KMS-11 (cell line): ENCODE results near the gene FRMD4A.
"Not testable (repeated sequence)": the region's sequence is repeated elsewhere in the genome, so short reads cannot be mapped to it uniquely, and the experiment has no call there.

ENCODE experiments used
- H2AFZ ChIP-seq: fragments of 200-600 bp; sonication (generic); 2 replicates; pipeline ENCODE4 v1.6.1; 2016; ENCODE audit warnings: antibody characterized with exemption, mixed run types, low read depth
- H3K27ac ChIP-seq: fragments of 200-600 bp; sonication (generic); 2 replicates; pipeline ENCODE4 v1.6.1; 2016; ENCODE audit warnings: mild to moderate bottlenecking, mixed run types
- H3K27me3 ChIP-seq: fragments of 200-600 bp; sonication (generic); 2 replicates; pipeline ENCODE4 v1.6.1; 2017; ENCODE audit warnings: mild to moderate bottlenecking, low read depth, mixed run types, moderate library complexity; ENCODE audit not compliant: insufficient read depth
- H3K36me3 ChIP-seq: fragments of 200-600 bp; sonication (generic); 2 replicates; pipeline ENCODE4 v1.6.1; 2017; ENCODE audit warnings: mild to moderate bottlenecking, mixed run types; ENCODE audit not compliant: insufficient read depth
- H3K4me1 ChIP-seq: fragments of 200-600 bp; sonication (generic); 2 replicates; pipeline ENCODE4 v1.6.1; 2016; ENCODE audit warnings: mild to moderate bottlenecking, low read depth, mixed run types; ENCODE audit not compliant: poor library complexity, severe bottlenecking
- H3K4me2 ChIP-seq: fragments of 200-600 bp; sonication (generic); 2 replicates; pipeline ENCODE4 v1.7.0; 2016; ENCODE audit warnings: mild to moderate bottlenecking, mixed run types
- H3K4me3 ChIP-seq: fragments of 200-600 bp; sonication (generic); IDR thresholded peaks from 2 replicates; pipeline ENCODE4 v1.6.1; 2017; ENCODE audit warnings: low read depth, low read length, mixed read lengths; ENCODE audit not compliant: insufficient read depth
- H3K79me2 ChIP-seq: fragments of 200-600 bp; sonication (generic); 2 replicates; pipeline ENCODE4 v1.6.1; 2016; ENCODE audit warnings: low read depth, mixed run types; ENCODE audit not compliant: insufficient read depth
- H3K9ac ChIP-seq: fragments of 200-600 bp; sonication (generic); 2 replicates; pipeline ENCODE4 v1.6.1; 2016; ENCODE audit warnings: mild to moderate bottlenecking, mixed run types
- H4K20me1 ChIP-seq: fragments of 200-600 bp; sonication (generic); 2 replicates; pipeline ENCODE4 v1.6.1; 2016; ENCODE audit warnings: mild to moderate bottlenecking, mixed run types; ENCODE audit not compliant: insufficient read depth
- CTCF ChIP-seq: fragments of 200-600 bp; sonication (generic); conservative IDR thresholded peaks from 2 replicates; pipeline ENCODE4 v1.6.1; 2017; ENCODE audit warnings: low read depth, mild to moderate bottlenecking, antibody characterized with exemption, low read length, moderate library complexity, mixed read lengths

The FRMD4A gene

GRCh38 chr10:13921941-13922340 lies 408.8 kb downstream of the FRMD4A start:
- no peak overlapping the region for H2AFZ ChIP-seq
- no peak overlapping the region for H3K4me3 ChIP-seq
- H3K4me2 ChIP-seq = no peak overlapping the region
- H3K27me3 ChIP-seq = no peaks in the 10 kb centered on the region
- H3K9ac ChIP-seq = no peak overlapping the region
- H3K27ac ChIP-seq = no peak overlapping the region
- no peak for TF ChIP-seq CTCF
- no peaks in the 10 kb centered on the region for H3K79me2 ChIP-seq
- no peaks in the 10 kb centered on the region for H3K36me3 ChIP-seq
- H3K4me1 ChIP-seq = no peaks in the 10 kb centered on the region
- no peaks in the 10 kb centered on the region for H4K20me1 ChIP-seq

GRCh38 chr10:13921131-13921530 lies 409.6 kb downstream of the FRMD4A start:
- H3K4me1 ChIP-seq, H3K79me2 ChIP-seq, H3K27ac ChIP-seq, H4K20me1 ChIP-seq, H2AFZ ChIP-seq, H3K36me3 ChIP-seq, H3K4me2 ChIP-seq, H3K4me3 ChIP-seq, H3K27me3 ChIP-seq, H3K9ac ChIP-seq: not testable (repeated sequence)

GRCh38 chr10:13920465-13920864 lies 410.3 kb downstream of the FRMD4A start:
- no peak for TF ChIP-seq CTCF
- Histone ChIP-seq H3K36me3 (no peaks in the 10 kb centered on the region), H2AFZ (no peak overlapping the region), H3K9ac (no peak overlapping the region), H3K27me3 (no peaks in the 10 kb centered on the region), H3K4me2 (no peak overlapping the region), H3K79me2 (no peaks in the 10 kb centered on the region), H3K4me3 (no peak overlapping the region), H3K27ac (no peak overlapping the region), H3K4me1 (no peaks in the 10 kb centered on the region), H4K20me1 (no peaks in the 10 kb centered on the region)

GRCh38 chr10:13920031-13920430 lies 410.7 kb downstream of the FRMD4A start:
- no peak for TF ChIP-seq CTCF
- H3K9ac ChIP-seq = no peak overlapping the region
- H3K4me3 ChIP-seq = no peak overlapping the region
- no peaks in the 10 kb centered on the region for H3K27me3 ChIP-seq
- no peaks in the 10 kb centered on the region for H4K20me1 ChIP-seq
- no peaks in the 10 kb centered on the region for H3K79me2 ChIP-seq
- H2AFZ ChIP-seq = no peak overlapping the region
- no peak overlapping the region for H3K4me2 ChIP-seq
- H3K4me1 ChIP-seq = no peaks in the 10 kb centered on the region
- no peaks in the 10 kb centered on the region for H3K36me3 ChIP-seq
- H3K27ac ChIP-seq = no peak overlapping the region

- no peak overlapping the region for H3K9ac ChIP-seq
- no peaks in the 10 kb centered on the region for H3K27me3 ChIP-seq
- H3K27ac ChIP-seq = no peak overlapping the region
- H3K4me3 ChIP-seq = no peak overlapping the region
- no peak overlapping the region for H2AFZ ChIP-seq
- H3K79me2 ChIP-seq = no peaks in the 10 kb centered on the region
- H3K4me1 ChIP-seq = no peaks in the 10 kb centered on the region
- no peak overlapping the region for H3K4me2 ChIP-seq
- no peak for TF ChIP-seq CTCF
- H4K20me1 ChIP-seq = no peaks in the 10 kb centered on the region
- no peaks in the 10 kb centered on the region for H3K36me3 ChIP-seq
These were observed 412.9 kb downstream of the FRMD4A start for GRCh38 chr10:13917791-13918190.
